ENCODE data around the gene CTSE. TPM values are rescaled to one million over a fixed set of nuclear protein-coding genes. Genes with fewer than 3 reads are reported as not detected.

The CTSE gene
- total and polyA plus RNA-seq, 2 of the 8 experiments (the other 6 are each of a cell fraction or from before 2014, with no cell fraction given), result 0.03 TPM; not detected in 1

GRCh38 chr1:205971082-205971481 is 52.6 kb downstream of the CTSE start:
- Histone ChIP-seq H3K9ac (replicated peaks in 1 of 4; ENCODE audit: extremely low read depth in 1 of 4, low read depth in 3 of 4, low read length in 3 of 4) (no peak overlapping the region), H3K36me3 (ENCODE audit: control insufficient read depth in 2 of 4, insufficient read depth in 4 of 4, low read length in 3 of 4) (no peaks in the 10 kb centered on the region; a peak in 1 of 8 replicates), H3K4ac (replicated peaks; ENCODE audit: insufficient read length, low read depth, low read length) (no peak overlapping the region), H2BK15ac (ENCODE audit: low read length) (no peak overlapping the region), H3K14ac (ENCODE audit: insufficient read length) (no peak overlapping the region), H3K4me2 (ENCODE audit: insufficient read depth in 1 of 2, low read depth in 2 of 2, low read length in 2 of 2) (no peak overlapping the region), H3K23me2 (ENCODE audit: low read depth, low read length) (peaks cover 27% of the 10 kb centered on the region), H3K27me3 (replicated peaks in 1 of 4; ENCODE audit: control insufficient read depth in 3 of 4, extremely low read depth in 1 of 4, insufficient read depth in 3 of 4, low read length in 3 of 4) (no peaks in the 10 kb centered on the region; a peak in 1 of 7 replicates), H3K4me1 (replicated peaks in 1 of 4; ENCODE audit: control insufficient read depth in 3 of 4, insufficient read depth in 4 of 4, low read length in 3 of 4) (no peaks in the 10 kb centered on the region; a peak in 2 of 7 replicates), H2BK20ac (ENCODE audit: low read length) (no peak overlapping the region), H2AFZ (ENCODE audit: low read length) (no peak overlapping the region), H4K91ac (replicated peaks; ENCODE audit: insufficient read length, low read length) (no peak overlapping the region), H2BK120ac (replicated peaks; ENCODE audit: low read depth, low read length) (no peak overlapping the region), H2BK5ac (ENCODE audit: low read depth, low read length) (no peak overlapping the region), H3K18ac (ENCODE audit: extremely low read depth, low read length) (no peak overlapping the region), H4K8ac (ENCODE audit: extremely low read depth, insufficient read depth, low read length) (no peak overlapping the region), H4K20me1 (replicated peaks in 1 of 2; ENCODE audit: control insufficient read depth in 1 of 2, insufficient read depth in 2 of 2, low read length in 2 of 2) (peaks cover 0 to 27% of the 10 kb centered on the region in 2 experiments), H2BK12ac (ENCODE audit: low read depth, low read length) (no peak overlapping the region), H3K9me3 (ENCODE audit: insufficient read depth in 2 of 2, low read depth in 1 of 2, low read length in 1 of 2) (peaks cover 0 to 4% of the 10 kb centered on the region in 2 experiments; a peak in 1 of 4 replicates), H2AK5ac (ENCODE audit: low read depth, low read length) (no peak overlapping the region), H3K4me3 (ENCODE audit: extremely low read depth in 1 of 4, insufficient read depth in 2 of 4, low read depth in 3 of 4, low read length in 4 of 4) (no peak overlapping the region), H3K79me2 (ENCODE audit: control insufficient read depth in 1 of 2, insufficient read depth in 2 of 2, low read length in 2 of 2) (no peaks in the 10 kb centered on the region), H3K27ac (ENCODE audit: low read depth, low read length) (no peak overlapping the region), H3K79me1 (ENCODE audit: low read depth, low read length) (peaks cover 5% of the 10 kb centered on the region), H4K5ac (ENCODE audit: insufficient read length, low read depth, low read length) (no peak overlapping the region), H3K23ac (ENCODE audit: insufficient read length) (no peak overlapping the region), H3K56ac (replicated peaks; ENCODE audit: insufficient read length, low read depth, low read length) (no peak overlapping the region)
- DNase-seq (ENCODE audit: low read depth in 1 of 2, low spot score in 2 of 2) (no peak), FAIRE-seq (no peak)
- CTCF ChIA-PET (ENCODE audit: partially characterized antibody), result interaction anchor here (1.0 to 2.1 kb wide), 8 partner anchors 9 to 179 kb away, joined by 3 to 10 read pairs (median 6); no protein-coding TSS in a partner anchor
- WGBS, 2 experiments (ENCODE audit: extremely low coverage in 1 of 2, insufficient coverage in 1 of 2, insufficient read length in 1 of 2, insufficient replicate concordance in 2 of 2, low coverage in 1 of 2, low lambda C conversion rate in 2 of 2, missing lambda C conversion rate in 1 of 2), result 93% methylated on average over 4 of the region's 4 CpGs; no CpG with 5 or more reads in 1 of the 2 experiments
- POLR2A ChIA-PET (ENCODE audit: partially characterized antibody), result no interaction called here
- TF ChIP-seq TAF7 (optimal IDR thresholded peaks at IDR 0.05; ENCODE audit: borderline replicate concordance, low read depth, low read length) (no peak), TAF1 (IDR thresholded peaks at IDR 0.05; ENCODE audit: low read depth, low read length) (no peak), SP2 (IDR thresholded peaks at IDR 0.05; ENCODE audit: low read length) (no peak), BRCA1 (IDR thresholded peaks at IDR 0.05; ENCODE audit: low read depth, low read length) (no peak), ASH2L (IDR thresholded peaks at IDR 0.05; ENCODE audit: low read length) (no peak), POLR2AphosphoS5 (IDR thresholded peaks at IDR 0.05; ENCODE audit: low read depth, low read length) (no peak), SP4 (IDR thresholded peaks at IDR 0.05; ENCODE audit: low read length) (no peak), BCL11A (IDR thresholded peaks at IDR 0.05; ENCODE audit: low read depth in 2 of 2, low read length in 2 of 2) (no peak), E2F6 (IDR thresholded peaks at IDR 0.05) (no peak), RNF2 (IDR thresholded peaks at IDR 0.05; ENCODE audit: borderline replicate concordance, low read depth, low read length, missing control alignments, poor library complexity, severe bottlenecking) (no peak), KDM1A (IDR thresholded peaks at IDR 0.05; ENCODE audit: borderline replicate concordance, low read length) (no peak), EGR1 (IDR thresholded peaks at IDR 0.05; ENCODE audit: borderline replicate concordance, low read depth, low read length) (no peak), SIRT6 (IDR thresholded peaks at IDR 0.05; ENCODE audit: low read length) (no peak), TEAD4 (IDR thresholded peaks at IDR 0.05; ENCODE audit: low read depth, low read length) (no peak), CHD1 (IDR thresholded peaks at IDR 0.05; ENCODE audit: low read depth, low read length) (no peak)

Measured in H1 (cell line).